Activated CD4-positive, alpha-beta T cell treated with anti-CD3 and anti-CD28 coated beads for 24 hours (primary cell): ENCODE results near the gene LTBP2.

Experiments
- DNase-seq, 2 donors: peaks; one replicate each; pipeline ENCODE4 v3.0.0-alpha.2; 2020; ENCODE audit warnings: low read depth in 2 of 2

The LTBP2 gene

GRCh38 chr14:74638066-74638465, 26.0 kb upstream of the LTBP2 start:
- DNase-seq = no peak

DNA sequence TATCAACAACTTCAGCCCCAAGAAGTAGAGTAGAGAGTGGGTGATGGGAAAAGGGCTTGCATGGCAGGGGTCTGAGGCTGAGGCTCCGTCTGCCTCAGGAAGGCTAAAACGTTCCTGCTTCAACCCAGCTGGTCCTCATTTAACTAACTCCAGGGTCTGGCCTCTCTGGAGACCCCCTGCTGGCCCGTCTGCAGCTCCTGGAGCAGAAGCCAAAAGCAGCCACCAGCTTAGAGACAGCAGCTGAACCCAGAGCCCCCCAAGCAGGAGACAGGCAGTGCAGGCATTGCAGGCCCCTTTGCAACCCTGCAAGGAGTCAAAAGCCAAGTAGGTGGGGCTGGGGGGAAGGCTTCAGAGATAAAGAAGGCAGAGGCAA, 25.1 kb upstream of the LTBP2 start:
- DNase-seq = no peak

GRCh38 chr14:74636424-74637177, 24.6 kb upstream of the LTBP2 start:
- DNase-seq = no peak

- no peak for DNase-seq
These were observed 23.8 kb upstream of the LTBP2 start for GRCh38 chr14:74635847-74636246.

- DNase-seq = no peak
These were observed 22.9 kb upstream of the LTBP2 start for GRCh38 chr14:74634964-74635363.

DNA sequence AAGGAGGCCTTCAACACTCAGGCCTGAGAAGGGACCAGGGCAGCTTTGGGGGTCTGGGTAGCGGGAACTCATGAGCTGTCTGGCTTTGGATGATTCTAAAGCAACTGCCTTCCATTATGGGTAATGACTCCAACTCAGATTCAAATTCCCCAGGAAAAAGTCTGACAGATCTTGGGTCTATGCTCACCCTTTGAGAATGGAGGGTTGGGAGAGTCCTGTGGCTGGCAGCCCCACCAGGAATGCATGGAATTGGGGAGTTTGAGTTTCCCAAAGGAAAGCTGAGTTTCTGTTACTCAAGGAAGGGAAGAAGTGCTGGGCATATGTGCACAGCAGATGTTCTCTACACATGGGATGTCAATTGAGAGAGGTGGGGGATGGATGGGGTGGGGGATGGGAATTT, 22.4 kb upstream of the LTBP2 start:
- no peak for DNase-seq

DNA sequence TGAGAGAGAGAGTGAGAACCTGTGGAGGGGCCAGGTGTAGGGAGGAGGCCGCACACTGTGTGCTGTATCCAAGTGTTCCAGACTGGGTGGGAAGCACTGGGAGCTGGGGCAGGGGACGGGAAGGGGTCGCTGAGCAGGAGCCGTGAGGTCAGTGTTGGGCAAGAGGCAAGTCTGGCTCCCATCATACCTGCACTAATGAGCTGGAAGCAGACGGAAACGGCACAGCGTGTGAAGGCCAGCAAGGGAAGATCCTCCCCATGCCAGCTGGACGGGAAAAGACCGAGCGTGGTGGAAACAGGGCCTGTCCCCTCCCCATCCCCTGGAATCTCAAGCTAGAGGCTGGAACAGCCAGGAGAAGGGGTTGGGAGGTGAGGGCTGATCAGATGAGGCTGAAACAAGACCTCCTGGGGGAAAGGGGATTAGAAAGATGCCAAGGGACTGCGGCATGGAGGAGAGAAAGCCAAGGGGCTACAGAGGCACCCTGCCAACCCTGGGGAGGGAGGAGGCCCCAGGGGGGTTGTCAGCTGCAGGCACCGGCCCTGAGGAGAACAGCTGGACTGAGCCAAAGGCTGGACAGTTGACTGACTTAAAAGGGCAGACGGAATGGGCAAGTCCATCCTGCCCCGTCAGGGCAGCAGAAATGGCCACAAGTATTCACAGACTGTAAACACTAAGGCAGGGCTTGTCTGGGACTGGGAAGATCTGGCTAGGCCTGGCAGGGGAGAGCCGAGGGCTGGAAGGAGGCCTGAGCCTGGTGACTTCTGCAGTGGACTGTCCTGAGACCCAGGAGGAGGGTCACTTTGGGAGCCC, 19.0 kb upstream of the LTBP2 start:
- DNase-seq = no peak

DNA sequence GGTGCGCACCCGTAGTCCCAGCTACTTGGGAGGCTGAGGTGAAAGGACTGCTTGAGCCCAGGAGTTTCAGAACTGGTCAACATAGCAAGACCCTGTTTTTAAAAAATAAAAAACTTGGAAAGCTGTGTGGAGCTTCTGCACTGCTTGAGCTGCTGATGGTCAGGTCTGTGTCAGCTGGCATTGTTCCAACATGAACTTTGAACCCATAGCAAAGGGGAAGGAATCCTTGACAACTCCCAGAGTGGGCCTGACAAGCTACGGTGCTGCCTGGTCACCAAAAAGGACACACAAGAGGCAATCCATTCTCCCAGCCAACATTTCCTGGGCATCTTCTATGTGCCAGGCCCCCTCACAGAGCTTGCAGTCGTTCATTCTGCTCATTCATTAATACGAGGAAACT, 16.4 kb upstream of the LTBP2 start:
- DNase-seq = no peak

- no peak for DNase-seq
These were observed 15.0 kb upstream of the LTBP2 start for GRCh38 chr14:74627076-74627475.

DNA sequence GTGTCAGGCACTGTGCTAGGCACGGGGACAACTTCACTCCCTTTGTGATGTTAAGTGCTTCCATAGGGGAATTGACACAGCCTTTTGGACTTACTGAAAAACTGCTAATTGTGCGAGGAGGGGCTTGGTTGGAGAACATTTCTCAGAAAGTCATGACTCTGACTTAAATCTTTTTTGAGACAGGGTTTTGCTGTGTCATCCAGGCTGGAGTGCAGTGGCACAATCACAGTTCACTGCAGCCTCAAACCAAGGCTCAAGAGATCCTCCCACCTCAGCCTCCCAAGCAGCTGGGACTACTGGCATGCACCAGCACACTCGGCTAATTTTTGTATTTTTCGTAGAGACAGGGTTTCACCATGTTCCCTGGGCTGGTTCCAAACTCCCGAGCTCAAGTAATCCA, 10.2 kb upstream of the LTBP2 start:
- DNase-seq = no peak

DNA sequence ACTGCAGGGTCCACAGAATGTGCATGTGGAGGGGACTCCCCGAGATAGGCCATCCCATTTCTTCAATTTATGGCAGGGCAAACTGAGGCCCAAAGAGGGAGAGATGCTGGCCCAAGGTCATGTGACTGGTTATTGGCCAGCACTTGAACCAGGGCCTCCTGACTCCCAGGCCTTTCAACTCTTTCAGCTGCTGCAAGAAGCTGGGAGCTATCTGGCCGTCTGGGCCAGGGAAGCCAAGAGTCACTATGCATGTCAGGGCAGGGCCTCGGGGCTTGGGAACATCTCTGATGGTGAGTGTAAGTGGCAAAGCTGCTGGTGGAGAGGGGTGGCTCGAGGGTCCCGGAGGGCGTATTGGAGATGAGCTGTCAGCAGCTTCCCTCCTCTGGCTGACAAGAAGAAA, 9.5 kb upstream of the LTBP2 start:
- DNase-seq = no peak

DNA sequence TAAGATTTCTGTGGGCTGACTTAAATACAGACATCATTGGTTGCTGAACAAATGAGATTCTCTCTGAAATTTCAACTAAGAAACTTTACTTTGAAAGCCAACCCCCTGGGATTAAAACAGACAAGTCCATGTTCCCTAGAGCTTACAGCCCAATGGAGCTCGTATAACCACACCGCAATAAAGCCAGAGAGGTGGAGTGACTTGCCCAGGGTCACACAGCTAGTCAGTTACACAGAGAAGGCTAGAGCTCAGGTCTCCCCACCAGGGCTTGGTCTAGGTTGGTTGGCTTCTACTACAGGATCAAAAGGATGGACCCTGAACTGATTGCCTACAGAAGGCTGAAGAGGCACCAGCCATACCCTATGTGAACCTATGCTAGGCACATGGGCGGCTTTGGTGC, 8.9 kb upstream of the LTBP2 start:
- no peak for DNase-seq

DNA sequence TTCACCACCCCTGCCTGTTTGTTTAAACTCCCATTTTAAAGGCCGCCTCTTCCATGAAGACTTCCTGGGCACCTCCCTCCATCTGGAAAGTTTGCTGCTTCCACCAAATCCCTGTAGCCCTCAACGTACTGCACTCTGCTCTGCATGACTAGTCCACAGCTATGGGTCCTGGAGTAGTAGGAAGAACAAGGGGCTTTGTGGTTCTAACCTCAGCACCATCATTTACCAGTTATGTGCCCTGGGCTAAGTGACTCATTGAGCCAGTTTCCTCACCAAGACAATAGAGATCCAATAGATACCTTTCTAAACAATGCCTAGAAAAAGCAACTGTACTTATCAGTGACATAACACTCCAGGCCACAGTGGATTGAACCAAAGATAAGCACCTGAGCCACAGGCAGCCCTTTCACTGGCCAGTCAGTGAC, 8.5 kb upstream of the LTBP2 start:
- no peak for DNase-seq

DNA sequence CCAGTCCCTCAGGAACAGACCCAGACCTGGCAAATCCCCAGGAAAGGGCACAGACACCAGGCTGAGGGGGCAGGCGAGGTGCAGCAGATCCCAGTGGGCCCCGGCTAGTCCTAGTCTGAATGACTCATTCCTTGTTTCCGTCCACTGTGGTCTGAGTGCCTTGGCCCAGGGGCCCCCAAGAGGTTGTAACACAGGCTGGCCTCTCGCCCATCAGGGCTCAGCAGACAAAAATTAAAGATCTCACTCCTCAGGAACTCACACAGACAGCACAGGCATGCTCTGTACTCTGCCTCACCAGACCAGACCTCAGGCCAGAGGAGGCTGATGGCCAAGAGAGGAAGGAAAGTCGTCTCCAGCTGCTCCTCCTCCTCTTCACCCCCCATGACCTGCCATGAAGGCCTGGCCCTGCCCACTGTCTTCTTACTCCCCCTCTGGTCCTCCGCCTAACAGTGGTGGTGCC, 7.7 kb upstream of the LTBP2 start:
- no peak for DNase-seq

DNA sequence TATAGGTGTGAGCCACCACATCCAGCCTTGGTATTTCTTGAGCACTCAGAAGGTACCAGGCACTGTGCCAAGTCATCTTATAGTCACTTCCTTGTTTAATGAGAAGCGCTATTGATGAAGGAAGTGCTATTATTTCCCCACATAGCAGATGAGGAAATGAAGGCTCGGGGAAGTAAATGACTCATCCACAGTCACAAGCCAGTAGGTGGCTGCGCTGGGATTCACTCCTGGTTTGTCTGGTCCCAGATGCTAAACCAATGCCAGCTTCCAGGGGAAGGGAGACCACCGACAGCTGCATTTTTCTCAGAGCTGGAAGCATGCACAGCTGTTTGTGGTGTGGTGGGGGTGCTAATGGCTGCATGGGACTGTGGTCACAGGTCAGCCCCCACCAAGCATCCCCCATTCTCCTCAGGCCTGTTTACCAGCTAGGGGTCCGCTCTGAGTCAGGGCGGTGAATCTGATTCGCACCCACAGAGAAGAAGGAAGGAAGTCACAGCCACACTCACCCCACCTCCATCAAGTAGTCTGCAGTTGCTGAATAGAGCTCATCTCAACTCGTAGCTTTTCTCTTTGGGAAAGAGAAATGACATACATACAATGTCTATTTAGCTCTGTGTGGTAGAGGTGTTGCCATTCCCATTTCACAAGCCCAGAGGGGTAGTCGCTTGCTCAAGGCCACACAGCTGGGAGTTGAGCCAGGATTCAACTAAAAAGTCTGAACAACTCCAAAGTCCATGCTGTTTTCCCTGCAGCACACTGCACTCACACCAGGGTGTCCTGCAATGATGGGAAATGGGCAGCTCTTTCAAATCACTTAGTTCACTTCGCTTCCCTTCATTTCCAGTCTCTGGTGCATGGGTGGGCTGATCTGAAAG, 6.3 kb upstream of the LTBP2 start:
- peak in 1 of 2 donors; percentile 10 for DNase-seq

- DNase-seq = no peak
These were observed 5.1 kb upstream of the LTBP2 start for GRCh38 chr14:74616996-74617700.

DNA sequence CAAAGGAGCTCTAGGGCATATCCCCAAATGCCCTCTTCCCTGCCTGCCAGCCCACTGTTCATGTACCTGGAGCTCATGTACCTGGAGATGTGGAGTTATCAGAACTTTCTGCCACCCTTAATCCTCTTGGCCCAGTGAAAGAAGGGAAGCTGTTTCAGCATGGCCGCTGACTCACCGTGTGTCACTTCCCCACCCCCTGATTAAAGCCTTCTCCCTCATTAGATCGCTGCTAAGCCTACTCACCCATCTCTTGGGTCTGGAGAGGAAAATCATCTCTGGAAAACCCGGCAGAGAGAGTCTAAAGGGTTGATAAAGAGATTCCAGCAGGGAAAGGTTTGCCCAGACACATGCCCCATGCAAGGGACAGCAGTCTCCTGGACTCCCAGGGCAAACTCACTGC, 4.5 kb upstream of the LTBP2 start:
- DNase-seq = no peak

- DNase-seq = no peak
These were observed 3.7 kb upstream of the LTBP2 start for GRCh38 chr14:74615735-74616134.

GRCh38 chr14:74614508-74615495, 2.8 kb upstream of the LTBP2 start:
- DNase-seq = no peak

DNA sequence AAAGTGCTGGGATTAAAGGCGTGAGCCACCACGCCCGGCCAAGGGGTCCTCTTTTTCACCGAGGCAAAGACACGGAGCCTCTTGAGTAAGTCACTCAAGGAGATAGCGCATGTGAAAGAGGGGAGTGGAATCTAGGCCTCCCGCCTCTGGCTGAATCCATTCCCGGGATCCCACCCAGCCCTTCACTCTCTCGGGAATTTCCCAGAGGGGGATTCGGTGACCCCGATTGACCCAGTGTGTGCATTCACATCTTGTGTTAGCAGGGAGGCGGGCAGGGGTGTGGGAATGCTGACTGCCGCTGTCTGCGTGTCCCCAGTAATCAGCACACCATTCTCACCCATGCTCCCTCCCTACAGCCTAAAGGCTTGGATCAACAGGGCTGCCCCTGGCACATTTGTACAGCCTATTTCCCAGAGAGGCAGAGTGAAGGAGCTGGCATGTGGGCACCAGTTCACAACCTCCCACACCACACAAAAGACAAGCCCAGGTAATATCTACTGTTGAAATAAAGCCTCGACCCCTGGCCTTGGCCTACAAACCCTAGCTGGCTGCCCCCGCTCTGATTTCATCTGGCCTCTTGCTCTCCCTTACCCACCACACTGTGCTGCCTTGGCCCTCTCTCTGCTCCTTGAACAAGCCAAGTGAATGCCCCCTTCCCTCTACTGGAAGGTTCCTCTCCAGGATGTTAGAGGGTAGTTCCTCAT, 1.3 kb upstream of the LTBP2 start:
- no peak for DNase-seq
